Measurements from ENCODE around the gene MDH1B.

DNA sequence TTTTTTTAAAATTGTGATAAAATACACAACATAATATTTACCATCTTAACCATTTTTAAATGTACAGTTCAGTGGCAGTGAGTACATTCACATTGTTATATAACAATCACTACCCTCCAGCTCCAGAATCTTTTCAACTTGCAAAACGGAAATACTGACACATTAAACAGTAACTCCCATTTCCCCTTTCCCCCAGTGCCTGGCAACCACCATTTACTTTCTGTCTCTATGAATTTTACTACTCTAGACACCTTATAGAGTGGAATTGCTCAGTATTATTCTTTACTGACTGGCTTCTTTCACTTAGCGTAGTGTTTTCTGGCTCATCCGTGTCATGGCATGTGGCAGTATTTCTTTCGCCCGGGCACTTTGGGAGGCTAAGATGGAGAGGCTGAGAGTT lies 32.9 kb upstream of the MDH1B start:
- no peak for TF ChIP-seq YY1 (IDR thresholded peaks at IDR 0.05; ENCODE audit: insufficient read depth, insufficient read length)
- TF ChIP-seq SUZ12 (IDR thresholded peaks at IDR 0.05; ENCODE audit: extremely low read depth, insufficient read depth, insufficient read length), result no peak

Data from NT2/D1 (cell line).